Left cardiac atrium (tissue), 4 donors: ENCODE data around the gene EEFSEC. TPM values are rescaled to one million over a fixed set of nuclear protein-coding genes. Genes with fewer than 3 reads are reported as not detected.
"Not testable (repeated sequence)": the region's sequence is repeated elsewhere in the genome, so short reads cannot be mapped to it uniquely, and the experiment has no call there.

Source experiments
- ATAC-seq, 2 donors: fragments of 200-7000 bp; cut with Tn5 transposase; one replicate each; pipeline ENCODE4 v1.9.1; 2020; ENCODE audit warnings: mild to moderate bottlenecking in 2 of 2, moderate library complexity in 2 of 2
- DNase-seq: peaks from one replicate; pipeline ENCODE4 v3.0.0-alpha.2; 2020
- intact Hi-C, 2 donors: fragments of 100-400 bp; cut with DNase I; formaldehyde crosslinking; loops; one replicate each; pipeline versions ENCODE4 v1.14.1 to v1.15.1; 2022 to 2023
- total RNA-seq, 2 donors: library from RNA; stranded (reverse); fragmentation: NEBNext Ultra II Directional; extraction: Animal tissue kit (Norgen Biotek cat#: 25700); gene quantifications; one replicate each; pipeline ENCODE4 v1.2.1, GENCODE V29; 2021
- donor health status: DM: no; HTN: yes; CAD: no.
- donor health status: DM: no; HTN: yes; CAD: no; lungs with severe emphysema.
- donor health status: DM: yes; HTN: yes; CAD: no.
- donor health status: Dilated cardiomyopathy.

EEFSEC gene
- total RNA-seq, 2 donors from 2014 or later: 13.5 to 18.9 TPM

GRCh38 chr3:128146201-128146600 is 7.1 kb upstream of the EEFSEC start:
- ATAC-seq (no peak), DNase-seq (no peak)
- intact Hi-C loops: no loop called here

DNA sequence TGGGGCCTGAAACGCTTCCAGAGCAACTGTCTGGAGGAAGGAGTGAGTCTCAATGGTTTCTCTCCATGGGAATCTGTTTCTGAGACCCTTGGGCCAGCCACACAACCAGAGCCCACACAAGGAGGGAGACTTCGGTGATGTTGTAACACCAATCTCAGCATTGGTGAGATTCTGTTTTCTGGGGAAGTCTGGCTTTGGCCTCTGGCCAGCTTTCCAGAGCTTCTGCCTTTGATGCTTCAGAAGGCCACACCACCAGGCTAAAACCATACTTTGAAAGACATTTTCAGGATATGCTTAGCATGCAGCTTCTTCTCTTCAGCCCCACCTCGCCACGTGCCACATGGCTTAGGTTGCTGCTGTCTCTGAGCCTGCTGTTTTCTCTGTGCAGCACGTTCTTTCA is 3.6 kb upstream of the EEFSEC start:
- intact Hi-C loops: no loop called here
- no peak for ATAC-seq
- peak; percentile 36 for DNase-seq

DNA sequence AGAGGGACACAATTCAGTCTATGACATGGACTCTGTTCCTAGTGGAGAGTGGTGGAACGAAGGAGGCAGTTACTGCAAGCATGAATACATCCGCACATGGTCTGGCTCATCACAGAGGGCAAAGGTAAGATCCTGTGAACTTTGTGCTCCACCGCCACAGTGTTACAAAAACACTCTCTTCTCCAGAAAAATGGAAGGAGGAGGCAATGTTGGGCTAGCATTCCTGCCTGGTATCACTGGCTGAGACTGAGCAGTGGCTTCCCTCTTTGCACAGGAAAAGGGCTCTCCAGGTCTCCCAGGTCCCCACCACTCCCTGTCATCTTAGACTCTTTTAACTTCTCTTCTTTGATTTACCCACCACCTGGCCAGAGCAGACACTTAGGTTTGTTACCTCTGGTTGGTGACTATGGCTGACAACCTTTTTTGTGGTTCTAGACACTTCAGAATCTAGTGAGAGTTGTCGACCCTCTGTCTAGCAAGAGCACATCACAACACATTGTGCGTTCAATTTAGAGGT is 1.5 kb upstream of the EEFSEC start:
- intact Hi-C loops: no loop called here
- DNase-seq (no peak), ATAC-seq (no peak)

- peak in 1 of 2 donors; percentile 32 for ATAC-seq
These were observed 694 bp upstream of the EEFSEC start for GRCh38 chr3:128152419-128153155.

DNA sequence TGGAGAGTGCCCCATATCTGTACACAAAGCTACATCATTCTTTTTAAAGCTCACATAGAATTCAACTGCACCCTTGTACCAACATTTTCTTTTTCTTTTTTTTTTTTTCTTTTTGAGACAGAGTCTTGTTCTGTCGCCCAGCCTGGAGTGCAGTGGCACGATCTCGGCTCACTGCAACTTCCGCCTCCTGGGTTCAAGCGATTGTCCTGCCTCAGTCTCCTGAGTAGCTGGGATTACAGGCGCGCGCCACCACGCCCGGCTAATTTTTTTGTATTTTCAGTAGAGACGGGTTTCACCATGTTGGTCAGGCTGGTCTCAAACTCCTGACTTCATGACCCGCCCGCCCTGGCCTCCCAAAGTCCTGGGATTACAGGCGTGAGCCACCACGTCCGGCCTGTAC is 1.1 kb downstream of the EEFSEC start:
- ATAC-seq, DNase-seq, intact Hi-C loops: not testable (repeated sequence)

More at GRCh38 chr3:128152419-128153155, 694 bp upstream of the EEFSEC start:
- DNase-seq: no peak
- intact Hi-C loops: no loop called here

DNA sequence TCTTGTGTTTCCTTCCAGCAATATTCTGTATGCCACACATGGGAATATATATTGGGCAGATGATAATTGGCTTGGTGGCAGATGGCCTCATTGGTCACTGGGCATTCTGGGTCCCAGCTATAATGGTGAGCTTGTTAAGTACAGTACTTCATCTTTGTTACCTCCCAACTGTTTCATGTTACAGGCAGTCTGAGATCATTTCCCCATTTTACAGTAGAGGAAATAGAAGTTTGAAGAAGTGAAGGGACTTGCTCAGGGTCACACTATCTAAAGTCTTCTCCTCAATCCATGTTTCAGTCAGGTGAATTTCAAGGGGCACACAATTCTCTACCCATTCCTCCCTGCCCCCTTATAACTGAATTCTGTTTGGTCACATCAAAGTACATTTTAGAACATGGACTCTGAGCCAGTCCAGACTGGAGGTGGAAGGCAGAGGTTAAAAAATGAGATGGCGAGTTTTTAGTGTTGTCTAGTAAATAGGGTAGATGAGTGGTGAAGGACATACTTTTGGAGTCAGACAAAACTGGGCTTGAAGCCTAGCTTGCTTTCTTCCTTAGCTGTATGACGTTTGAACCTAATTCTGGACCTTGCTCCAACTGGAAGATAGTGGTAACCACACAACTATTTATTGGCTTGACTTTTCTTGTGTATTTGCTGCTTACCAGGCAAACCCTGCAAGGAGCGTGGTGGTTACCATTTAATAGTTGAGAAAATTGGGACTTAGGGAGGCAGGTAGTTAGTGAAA is 2.5 kb downstream of the EEFSEC start:
- no peak for ATAC-seq
- DNase-seq: no peak

DNA sequence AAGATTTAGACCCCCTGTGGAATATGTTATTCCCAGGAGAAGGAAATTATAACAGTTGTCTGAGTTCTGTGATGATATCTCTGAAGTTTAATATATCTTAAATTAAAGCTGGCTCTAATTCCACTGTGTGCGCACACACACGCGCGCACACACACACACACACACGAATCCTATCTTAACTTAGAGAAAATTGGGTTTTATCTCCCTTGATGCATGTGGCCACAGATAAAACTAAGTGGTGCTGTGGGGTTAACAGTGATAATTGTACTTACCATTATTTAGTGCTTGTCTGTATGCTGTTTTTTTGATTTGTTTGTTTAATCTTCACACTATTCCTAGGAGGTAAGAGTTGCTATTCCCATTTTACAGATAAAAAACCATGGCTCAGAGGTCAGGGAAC is 7.4 kb downstream of the EEFSEC start:
- intact Hi-C loops: no loop called here
- ATAC-seq (no peak), DNase-seq (no peak)

More for the DNA sequence above, 2.5 kb downstream of the EEFSEC start:
- intact Hi-C loops: no loop called here

DNA sequence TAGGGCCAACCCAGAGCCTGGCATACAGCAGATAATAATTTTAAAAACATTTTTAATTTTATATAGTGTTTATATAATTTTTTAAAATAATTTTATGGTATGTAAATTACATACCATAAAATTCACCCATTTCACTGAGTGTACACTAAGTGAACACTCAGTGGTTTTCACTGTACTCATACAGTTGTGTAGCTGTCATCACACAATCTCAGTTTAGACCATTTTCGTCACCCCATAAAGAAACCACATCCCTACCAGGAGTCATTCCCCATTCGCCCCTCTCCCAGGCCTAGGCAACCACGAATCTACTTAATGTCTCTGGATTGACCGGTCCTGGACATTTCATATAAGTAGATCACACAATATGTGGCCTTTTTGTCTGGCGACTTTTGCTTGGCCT is 10.2 kb downstream of the EEFSEC start:
- intact Hi-C loops: no loop called here
- DNase-seq: no peak
- no peak for ATAC-seq

GRCh38 chr3:128166971-128167453 is 13.7 kb downstream of the EEFSEC start:
- ATAC-seq (no peak), DNase-seq (no peak)
- intact Hi-C loops: no loop called here

GRCh38 chr3:128167646-128167972 is 14.3 kb downstream of the EEFSEC start:
- intact Hi-C loops: no loop called here
- no peak for ATAC-seq
- no peak for DNase-seq

- ATAC-seq (peak; percentile 59 to 76), DNase-seq (no peak)
- intact Hi-C loops: no loop called here
These were observed 14.8 kb downstream of the EEFSEC start for GRCh38 chr3:128167973-128168674.

DNA sequence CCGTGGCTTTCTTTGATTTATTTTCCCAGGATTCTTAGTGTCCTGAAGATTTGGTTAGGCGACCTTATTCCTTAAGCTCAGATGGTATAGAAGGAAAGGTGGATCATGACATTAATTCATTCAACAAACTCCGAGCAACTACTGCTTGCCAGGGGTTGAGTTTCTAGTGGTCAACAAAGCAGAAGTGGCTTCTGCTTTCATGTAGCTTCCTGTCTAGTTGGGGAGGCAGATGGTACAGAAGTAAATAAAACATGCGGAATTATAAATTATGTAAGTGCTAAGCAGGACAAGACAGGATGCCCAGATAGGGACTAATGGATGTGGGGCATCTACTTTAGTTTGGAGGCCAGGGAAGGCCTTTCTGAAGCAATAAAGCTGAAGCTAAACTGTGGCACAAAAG is 15.6 kb downstream of the EEFSEC start:
- DNase-seq: no peak
- intact Hi-C loops: no loop called here
- ATAC-seq: no peak

DNA sequence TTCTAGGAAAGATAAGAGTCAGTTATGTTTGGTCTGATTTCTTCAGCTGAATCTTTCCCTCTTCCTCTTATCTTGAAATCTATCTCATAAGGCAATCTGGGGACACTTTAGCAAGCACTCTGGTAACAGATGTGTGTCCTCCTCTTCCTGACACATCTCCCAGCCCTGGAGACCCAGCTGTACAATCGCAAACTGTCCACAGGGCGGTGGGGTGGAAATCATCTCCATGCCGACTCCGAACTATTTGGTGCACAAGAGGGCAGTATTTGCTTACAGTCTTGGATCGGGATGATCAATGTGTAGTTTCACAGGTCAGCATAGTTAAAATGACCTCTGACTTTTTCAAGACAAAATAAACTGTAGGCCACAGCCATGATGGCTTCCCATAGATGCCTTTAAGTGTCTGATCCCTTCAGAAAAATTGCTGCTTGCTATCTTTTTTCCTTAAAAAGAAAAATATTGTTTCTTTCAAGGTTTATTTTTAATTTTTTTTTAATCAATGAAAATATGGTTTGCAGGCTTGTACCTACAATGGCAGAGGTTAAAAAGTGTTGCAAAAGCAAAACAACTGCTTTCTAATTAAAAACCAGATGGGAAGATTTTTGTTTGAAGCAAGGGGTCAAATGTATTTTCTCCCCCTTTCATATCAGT is 17.7 kb downstream of the EEFSEC start:
- DNase-seq (peak; percentile 65), ATAC-seq (peak; percentile 79 to 82)
- intact Hi-C loops: loop anchor here (5.0 to 10.0 kb wide), 3 partner anchors 144 to 326 kb away; partner anchors contain the start of gene GATA2 (in 1 of the 2)

DNA sequence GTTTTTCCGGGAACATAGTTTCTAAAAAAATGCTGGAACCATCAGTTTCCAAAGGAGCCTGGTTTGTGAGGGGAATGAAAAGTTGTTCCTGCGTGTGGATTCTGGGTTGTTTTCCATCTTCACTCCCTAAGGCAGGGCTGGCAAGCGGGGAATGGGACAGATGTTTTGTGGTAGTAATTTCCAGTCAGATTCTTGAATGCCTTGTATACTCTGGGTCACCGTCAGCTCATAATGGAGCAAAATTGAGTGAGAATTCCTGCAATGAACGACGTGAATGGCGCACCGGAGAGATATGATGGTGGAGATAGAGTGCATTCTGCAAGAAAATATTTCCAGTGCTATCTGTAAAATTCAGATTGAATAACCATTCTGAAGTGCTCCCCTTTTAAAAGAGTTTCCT is 19.9 kb downstream of the EEFSEC start:
- intact Hi-C loops: loop anchor here (5.0 to 10.0 kb wide), 3 partner anchors 142 to 324 kb away; partner anchors contain the start of gene GATA2 (in 1 of the 2)
- no peak for DNase-seq
- ATAC-seq: no peak

DNA sequence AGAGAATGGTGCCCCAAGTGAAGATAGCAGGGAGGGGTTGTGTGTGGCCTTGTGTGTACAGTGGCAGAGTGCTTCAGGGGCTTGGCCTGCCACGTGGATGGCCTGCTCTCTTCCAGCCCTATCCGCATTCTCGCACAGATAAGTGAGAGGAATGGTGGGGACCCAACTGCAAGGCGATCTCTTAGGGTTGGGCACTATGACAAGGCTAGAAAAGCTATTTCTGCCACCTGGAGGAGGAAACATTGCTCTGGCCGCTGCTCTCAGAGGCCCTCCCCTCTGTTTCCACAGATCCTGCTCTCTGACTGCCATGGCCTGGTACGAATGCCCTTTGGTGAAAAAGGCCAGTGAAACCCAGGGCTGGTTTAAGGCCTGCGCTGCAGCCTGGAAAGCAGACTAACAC is 20.6 kb downstream of the EEFSEC start:
- intact Hi-C loops: loop anchor here (5.0 to 10.0 kb wide), 3 partner anchors 141 to 323 kb away; partner anchors contain the start of gene GATA2 (in 1 of the 2)
- ATAC-seq (peak; percentile 34 to 56), DNase-seq (no peak)

DNA sequence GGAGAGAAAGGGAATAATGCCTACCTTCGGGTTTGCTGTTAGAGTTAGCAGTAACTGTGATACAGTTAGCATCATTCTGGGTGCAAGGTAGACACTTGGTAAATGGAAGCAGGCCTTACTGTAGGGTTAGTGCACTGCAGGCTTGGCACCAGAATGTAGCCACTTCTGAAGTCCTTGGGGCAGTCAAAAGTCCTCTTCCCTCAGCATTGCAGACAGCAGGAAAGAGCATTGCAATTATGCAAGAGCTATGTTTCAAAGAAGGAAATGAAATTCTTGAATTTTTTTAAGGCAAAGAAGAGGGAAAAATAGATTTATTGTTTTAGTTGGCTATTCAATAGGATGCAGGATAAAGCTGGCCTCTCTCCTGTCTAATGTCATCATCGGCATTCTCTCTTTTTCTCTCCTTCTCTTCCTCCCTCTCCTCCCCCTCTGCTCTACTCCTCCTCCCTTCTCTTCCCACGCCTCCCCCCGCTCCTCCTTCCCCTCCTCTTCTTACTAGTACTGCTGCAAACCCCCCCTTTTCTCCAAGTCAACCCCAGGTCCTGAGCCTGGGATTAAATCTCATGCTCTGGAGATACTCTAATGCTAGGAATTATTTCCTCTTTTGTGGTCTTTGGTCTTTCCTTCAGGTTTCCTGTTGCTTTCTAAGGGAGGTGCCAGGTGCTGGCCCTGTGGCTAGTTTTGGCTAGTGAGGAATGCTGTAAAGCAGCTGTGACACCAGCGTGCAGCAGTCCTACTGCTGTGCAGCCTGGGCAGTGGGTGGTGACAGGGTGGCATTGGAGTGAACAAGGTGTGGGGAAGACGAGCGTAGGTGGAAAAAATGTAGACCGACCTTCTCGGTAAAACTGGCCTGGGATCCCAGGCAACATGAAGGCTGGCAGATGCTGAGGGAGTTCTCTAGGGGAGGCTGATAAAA is 21.7 kb downstream of the EEFSEC start:
- intact Hi-C loops: loop anchor here (5.0 to 10.0 kb wide), 3 partner anchors 140 to 322 kb away; partner anchors contain the start of gene GATA2 (in 1 of the 2)
- ATAC-seq: peak in 1 of 2 donors; percentile 32
- no peak for DNase-seq

DNA sequence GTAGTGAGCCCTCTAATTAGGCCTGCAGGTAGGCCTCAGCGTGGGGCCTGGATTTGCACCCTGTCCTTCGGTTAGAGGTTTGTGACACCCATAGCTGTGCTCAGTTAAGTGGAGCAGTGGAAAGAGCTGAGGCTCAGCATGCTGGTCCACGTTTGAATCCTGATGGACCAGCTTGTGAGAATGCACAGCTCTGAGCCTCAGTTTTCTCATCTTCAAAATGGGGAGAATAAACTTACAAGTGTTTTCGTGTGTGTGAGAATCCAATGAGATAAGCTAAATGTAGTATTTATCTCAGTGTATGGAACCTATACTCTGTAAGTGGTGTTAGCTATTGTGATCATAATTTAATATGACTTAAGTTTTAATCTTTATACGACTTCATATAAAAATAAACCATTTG is 22.5 kb downstream of the EEFSEC start:
- DNase-seq (no peak), ATAC-seq (no peak)
- intact Hi-C loops: loop anchor here in 1 of 2 donors (10.0 kb wide), 1 partner anchor 139 kb away; no protein-coding TSS in a partner anchor
